Stimulated activated CD4-positive, alpha-beta T cell treated with anti-CD3 and anti-CD28 coated beads, TNF-alpha, amount 100 ng/mL, for 1 hour (primary cell): ENCODE data around the gene CCDC180.
"Not testable (repeated sequence)": the region's sequence is repeated elsewhere in the genome, so short reads cannot be mapped to it uniquely, and the experiment has no call there.

ENCODE experiments used
- DNase-seq, 3 donors: peaks; one replicate each; pipeline ENCODE4 v3.0.0-alpha.2; 2020; ENCODE audit warnings: low read depth in 3 of 3, low spot score in 1 of 3

The CCDC180 gene

GRCh38 chr9:97310896-97311295 is 3.4 kb downstream of the CCDC180 start:
- no peak for DNase-seq

- DNase-seq, result no peak
Observed at GRCh38 chr9:97311798-97312500, 4.5 kb downstream of the CCDC180 start.

GRCh38 chr9:97312556-97312955 is 5.1 kb downstream of the CCDC180 start:
- no peak for DNase-seq

- DNase-seq, result no peak
Observed at GRCh38 chr9:97313243-97313642, 5.8 kb downstream of the CCDC180 start.

GRCh38 chr9:97313746-97314145 is 6.3 kb downstream of the CCDC180 start:
- no peak for DNase-seq

GRCh38 chr9:97314503-97314902 is 7.0 kb downstream of the CCDC180 start:
- DNase-seq, result no peak

- no peak for DNase-seq
Observed at GRCh38 chr9:97315550-97315949, 8.1 kb downstream of the CCDC180 start.

GRCh38 chr9:97316904-97317303 is 9.4 kb downstream of the CCDC180 start:
- no peak for DNase-seq

GRCh38 chr9:97318433-97318832 is 11.0 kb downstream of the CCDC180 start:
- DNase-seq, result no peak

GRCh38 chr9:97319395-97319794 is 11.9 kb downstream of the CCDC180 start:
- DNase-seq, result no peak

- DNase-seq, result no peak
Observed at GRCh38 chr9:97320080-97320642, 12.7 kb downstream of the CCDC180 start.

GRCh38 chr9:97321251-97321650 is 13.8 kb downstream of the CCDC180 start:
- DNase-seq, result no peak

GRCh38 chr9:97321691-97322090 is 14.2 kb downstream of the CCDC180 start:
- no peak for DNase-seq

GRCh38 chr9:97322105-97322504 is 14.6 kb downstream of the CCDC180 start:
- DNase-seq, result no peak

- no peak for DNase-seq
Observed at GRCh38 chr9:97324954-97325353, 17.5 kb downstream of the CCDC180 start.

- DNase-seq, result no peak
Observed at GRCh38 chr9:97327562-97327961, 20.1 kb downstream of the CCDC180 start.

- no peak for DNase-seq
Observed at GRCh38 chr9:97332993-97333392, 25.5 kb downstream of the CCDC180 start.

- not testable (repeated sequence) for DNase-seq
Observed at GRCh38 chr9:97335622-97336021, 28.2 kb downstream of the CCDC180 start.

GRCh38 chr9:97348871-97349270 is 41.4 kb downstream of the CCDC180 start:
- DNase-seq, result no peak

- DNase-seq, result no peak
Observed at GRCh38 chr9:97349400-97349799, 41.9 kb downstream of the CCDC180 start.

- DNase-seq, result no peak
Observed at GRCh38 chr9:97354637-97355036, 47.2 kb downstream of the CCDC180 start.

GRCh38 chr9:97357056-97357455 is 49.6 kb downstream of the CCDC180 start:
- no peak for DNase-seq
